NCI-H526 treated with DMSO at 0.1 percent for 48 hours (cell line): ENCODE measurements around the gene HS1BP3.

Source experiments
- DNase-seq: peaks from one replicate; lab custom pipeline; 2025; lab: John Stamatoyannopoulos, UW

The HS1BP3 gene

DNA sequence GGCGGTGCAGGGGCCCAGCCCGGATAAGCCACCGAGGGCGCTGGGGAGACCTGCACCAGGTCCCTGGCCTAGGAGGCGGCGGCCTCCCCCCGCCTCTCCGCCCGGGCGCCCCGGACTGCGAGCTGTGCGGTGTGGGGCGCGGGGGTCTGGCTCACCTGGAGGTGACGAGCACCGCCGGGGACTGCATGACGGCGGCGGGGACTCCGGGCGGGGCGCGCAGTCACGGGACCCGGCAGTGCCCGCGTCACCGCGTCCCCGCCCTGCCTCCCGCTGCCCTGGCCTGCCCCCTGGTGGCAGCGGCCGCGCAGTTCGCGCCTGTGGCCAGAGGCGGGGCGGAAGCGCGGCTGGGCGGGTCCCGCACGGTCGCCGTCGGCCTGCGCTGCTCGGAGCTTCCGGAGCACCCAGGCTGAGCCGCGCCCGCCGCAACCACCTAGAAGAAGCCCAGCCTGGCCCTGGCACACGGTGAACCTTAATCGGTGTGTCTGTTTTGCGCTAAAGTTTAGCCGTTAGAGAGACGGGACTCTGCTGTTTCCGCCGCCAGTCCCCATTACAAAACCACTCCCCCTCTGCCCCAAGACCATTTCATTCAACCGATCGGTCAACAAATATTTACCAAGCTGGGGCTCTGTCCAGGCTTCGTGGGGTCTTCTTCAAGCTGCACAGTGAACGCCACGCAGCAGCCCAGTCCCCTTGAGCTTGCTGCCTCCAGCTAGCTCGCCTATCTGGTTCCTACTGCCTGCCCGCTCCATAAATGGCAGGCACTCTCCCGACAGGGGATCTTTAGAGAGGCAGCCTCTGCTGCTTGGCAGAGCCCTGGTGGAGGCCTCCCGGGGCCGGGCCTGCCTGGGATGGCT lies at the start of gene HS1BP3:
TSS of gene HS1BP3 (minus strand) at position 222 of the 854 bp plus-strand sequence. CDS start at position 187, 35 bp downstream.
- DNase-seq: peak; percentile 72

DNA sequence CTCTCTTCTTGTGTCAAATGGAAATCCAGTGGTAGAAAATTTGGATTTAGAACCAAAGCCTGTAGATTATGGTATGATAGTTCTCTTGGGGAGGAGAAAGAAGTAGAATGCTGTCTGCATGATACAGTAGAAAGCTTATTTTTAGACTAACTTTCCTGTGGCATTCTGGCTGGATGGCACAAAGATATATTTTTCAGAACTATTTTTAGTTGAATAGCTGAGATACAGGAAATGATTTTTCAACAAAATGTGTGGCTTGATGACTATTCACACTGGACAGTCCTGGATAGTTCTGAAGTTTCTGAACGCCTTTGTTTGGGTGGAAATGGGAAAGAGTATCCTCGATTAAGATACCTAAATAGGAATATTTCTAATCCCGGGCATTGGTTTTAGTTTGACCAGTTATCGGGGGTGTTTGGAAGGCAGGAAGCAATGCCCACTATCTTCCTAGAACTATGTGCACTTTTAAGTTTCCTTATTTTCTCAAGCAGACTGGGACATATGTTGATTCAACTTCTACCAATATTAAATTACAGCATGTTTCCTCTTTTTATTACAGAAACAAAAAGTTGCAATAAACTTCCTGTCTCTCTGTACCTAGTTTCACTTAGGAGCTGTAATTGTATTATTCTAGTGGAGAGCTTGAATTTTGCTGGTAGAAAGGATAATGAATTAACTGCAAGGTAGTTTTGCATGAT lies 48.2 kb upstream of the HS1BP3 start:
- no peak for DNase-seq

- no peak for DNase-seq
These were observed 46.5 kb upstream of the HS1BP3 start for GRCh38 chr2:20697322-20697934.

DNA sequence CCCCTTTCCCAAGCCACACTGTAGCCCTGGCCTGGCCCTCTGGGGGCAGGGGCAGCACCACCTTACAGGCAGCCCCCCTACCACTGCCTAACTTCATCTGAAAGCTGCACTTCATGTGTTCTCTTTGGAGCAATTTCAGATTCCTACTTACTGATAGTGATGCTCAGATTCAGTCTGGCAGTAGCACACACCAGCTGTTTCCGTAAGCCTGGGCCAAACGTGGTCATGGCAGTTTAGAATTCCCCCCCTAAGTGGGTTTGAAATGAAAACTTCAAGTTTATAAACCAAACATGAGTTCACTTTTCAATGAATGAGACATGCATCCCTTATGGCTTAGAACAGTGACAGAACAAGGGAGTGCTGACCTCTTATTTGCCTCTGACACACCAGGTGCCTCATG lies 45.5 kb upstream of the HS1BP3 start:
- DNase-seq: no peak

GRCh38 chr2:20693317-20693716 lies 42.4 kb upstream of the HS1BP3 start:
- no peak for DNase-seq

- DNase-seq: no peak
These were observed 41.2 kb upstream of the HS1BP3 start for GRCh38 chr2:20692081-20692480.

- DNase-seq: no peak
These were observed 40.3 kb upstream of the HS1BP3 start for GRCh38 chr2:20691076-20691734.

DNA sequence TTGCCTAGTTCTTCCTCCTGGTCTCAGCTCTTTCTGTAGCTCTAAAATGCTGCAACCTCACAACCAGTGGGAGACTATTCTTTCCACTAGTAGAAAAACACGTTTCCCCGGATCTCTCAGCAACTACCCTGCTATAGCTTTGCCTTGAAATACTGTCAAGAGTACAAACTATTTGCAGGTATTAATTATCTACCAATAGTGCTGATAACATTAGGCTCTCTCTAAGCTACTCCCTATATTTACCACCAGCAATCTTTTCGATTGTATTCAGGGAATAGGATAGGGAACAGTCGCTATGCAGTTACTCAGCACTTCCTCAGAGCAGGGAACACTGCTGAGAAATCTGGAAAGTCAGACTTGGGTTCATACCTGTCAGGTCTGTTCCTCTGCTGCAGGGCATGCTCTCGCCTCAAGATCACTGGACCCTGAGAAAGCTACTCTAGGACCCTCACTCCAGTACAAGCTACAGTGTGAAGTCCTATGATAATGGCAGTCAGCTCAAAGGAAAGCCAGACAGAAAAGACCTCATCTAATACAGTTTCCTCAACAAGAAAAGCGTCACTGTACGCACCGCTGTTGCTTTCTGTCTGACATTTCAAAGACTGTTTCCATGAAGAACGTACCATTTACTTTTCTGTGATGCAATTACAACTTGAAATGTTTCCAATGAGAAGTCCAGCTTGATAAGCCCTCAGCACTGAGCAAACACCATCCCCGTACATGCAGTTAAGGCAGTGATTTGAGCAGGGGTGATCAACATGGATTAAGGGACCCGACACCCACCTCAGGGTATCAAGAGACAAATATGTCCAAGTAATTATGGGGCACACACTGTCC lies 38.7 kb upstream of the HS1BP3 start:
- DNase-seq: no peak

GRCh38 chr2:20687260-20687832 lies 36.4 kb upstream of the HS1BP3 start:
- DNase-seq: no peak

DNA sequence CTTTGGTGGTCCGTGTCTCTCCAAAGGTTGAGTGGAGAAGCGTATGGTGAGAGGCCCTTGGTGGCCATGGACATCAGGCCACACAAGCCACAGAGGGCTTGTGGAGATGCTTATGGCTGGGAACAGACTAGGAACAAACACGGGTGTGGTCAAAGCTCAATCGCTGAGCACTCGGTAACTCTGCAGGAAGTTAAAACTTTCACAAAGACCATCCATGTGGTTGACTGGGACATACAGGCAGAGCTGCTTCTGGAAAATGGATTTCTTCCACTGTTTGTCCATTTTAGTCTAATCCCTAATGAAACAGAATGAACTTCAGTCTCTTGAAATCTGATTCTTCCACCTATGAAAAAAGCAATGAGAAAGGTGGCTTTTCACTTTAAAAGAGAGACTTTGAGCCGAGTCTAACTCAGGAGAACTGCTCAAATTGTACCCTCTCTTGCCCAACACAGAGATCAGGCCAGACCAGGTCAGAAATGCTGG lies 33.7 kb upstream of the HS1BP3 start:
- DNase-seq: no peak

- DNase-seq: no peak
These were observed 31.4 kb upstream of the HS1BP3 start for GRCh38 chr2:20682167-20682920.

DNA sequence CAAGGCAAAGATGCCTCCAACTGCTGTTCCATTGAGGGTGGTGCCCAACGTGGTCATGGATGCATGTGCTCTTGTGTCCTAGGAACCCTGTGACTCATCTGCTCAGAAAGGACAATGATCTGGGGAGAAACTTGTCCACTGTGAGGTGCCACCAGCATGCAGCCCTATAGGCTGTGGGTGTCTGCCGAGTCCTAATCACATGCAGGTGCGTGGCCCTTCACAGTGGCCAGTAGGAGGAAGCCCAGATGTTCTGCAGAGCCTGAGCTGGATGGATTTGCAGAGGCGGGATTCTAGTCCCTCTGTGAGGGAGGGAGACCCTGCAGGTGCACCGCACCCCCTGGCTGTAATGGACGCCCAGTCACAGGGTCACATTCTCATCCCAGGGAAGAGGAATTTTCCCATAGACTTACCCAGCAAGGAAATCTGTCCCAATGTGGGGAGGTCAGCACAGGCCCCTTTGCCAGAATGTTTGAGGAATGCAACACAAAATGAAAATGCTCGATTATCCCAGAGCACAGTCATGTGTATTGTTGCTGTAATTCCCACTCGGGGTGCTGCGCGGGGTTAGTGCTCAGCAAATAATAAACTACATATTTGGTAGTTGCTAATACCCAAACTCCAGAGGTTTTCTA lies 30.0 kb upstream of the HS1BP3 start:
- DNase-seq: no peak

DNA sequence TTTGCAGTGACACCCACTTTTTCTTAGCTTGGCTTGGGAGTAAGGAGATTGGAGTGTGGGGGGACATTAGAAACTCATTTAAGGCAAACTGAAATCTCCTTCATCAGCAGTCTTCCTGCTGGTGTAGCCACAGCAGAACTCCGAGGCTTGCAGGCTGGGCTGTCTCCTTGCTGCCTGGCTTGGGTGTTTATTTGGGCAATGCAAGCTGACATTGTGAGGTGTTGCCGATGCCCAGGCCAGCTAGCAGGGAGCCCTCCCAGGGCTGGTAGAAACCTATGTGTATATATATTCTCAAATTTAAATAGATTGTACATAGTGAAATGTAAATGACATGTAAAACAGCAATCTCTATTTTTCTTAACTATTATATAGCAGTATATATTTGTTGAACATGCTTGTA lies 27.9 kb upstream of the HS1BP3 start:
- DNase-seq: peak; percentile 28

GRCh38 chr2:20678086-20678395 lies 27.1 kb upstream of the HS1BP3 start:
- DNase-seq: no peak

- no peak for DNase-seq
These were observed 26.6 kb upstream of the HS1BP3 start for GRCh38 chr2:20677301-20678085.

GRCh38 chr2:20676353-20677215 lies 25.7 kb upstream of the HS1BP3 start:
- no peak for DNase-seq

DNA sequence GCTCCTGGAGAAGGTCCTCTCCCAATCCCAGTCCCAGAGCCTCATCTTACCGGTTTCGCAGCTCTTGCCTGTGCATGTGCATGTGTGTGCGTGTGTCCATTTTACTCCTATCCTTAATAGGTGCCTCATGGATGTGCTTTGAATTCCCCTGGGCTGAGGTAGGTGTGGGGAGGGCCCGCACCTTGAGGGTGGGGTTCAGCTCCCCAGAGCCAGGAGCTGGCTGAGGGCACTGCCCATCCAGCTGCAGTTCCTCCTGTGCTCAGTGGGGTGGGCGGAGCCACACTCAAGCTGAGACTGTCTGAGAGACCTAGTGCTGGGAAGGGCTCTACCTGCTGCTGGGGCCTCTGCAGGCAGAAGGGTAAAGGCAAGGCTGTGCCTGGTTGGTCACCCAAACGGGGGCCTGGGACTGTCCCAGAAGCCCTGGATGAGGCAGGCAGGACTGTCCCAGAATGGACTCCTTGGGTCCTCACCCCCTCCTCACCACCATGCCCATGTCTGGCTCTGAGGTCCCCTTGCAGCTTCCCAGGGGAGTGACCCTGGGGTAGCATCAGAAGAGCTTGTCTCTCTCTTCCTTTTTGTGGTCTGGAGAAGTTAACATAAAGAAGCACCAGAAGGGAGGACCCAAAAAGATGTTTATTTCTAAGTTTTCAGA lies 24.9 kb upstream of the HS1BP3 start:
- DNase-seq: peak; percentile 4
